Fibroblast of villous mesenchyme (primary cell): ENCODE data around the gene DET1. TPM values are rescaled to one million over a fixed set of nuclear protein-coding genes. Genes with fewer than 3 reads are reported as not detected.
A peak's percentile ranks its signal among the peaks of the same experiment; 100 is the strongest.
"Not testable (repeated sequence)": the region's sequence is repeated elsewhere in the genome, so short reads cannot be mapped to it uniquely, and the experiment has no call there.

ENCODE experiments used
- DNase-seq: peaks from one replicate; pipeline ENCODE4 v3.0.0-alpha.2; 2010; ENCODE audit warnings: low read depth
- H3K4me3 ChIP-seq: 2 replicates; pipeline ENCODE4 v1.5.1; 2011; ENCODE audit warnings: low read depth, mild to moderate bottlenecking, low read length
- CTCF ChIP-seq: IDR thresholded peaks from 2 replicates; pipeline ENCODE4 v1.5.1; 2012; ENCODE audit warnings: low read depth, mild to moderate bottlenecking, low read length; ENCODE audit not compliant: insufficient read depth
- total RNA-seq: library from RNA; depleted of rRNA; stranded (reverse); fragments of >200 nt; gene quantifications from 2 replicates; pipeline ENCODE4 v1.2.3, GENCODE V29; 2012

The DET1 gene
- total RNA-seq, 1 donor = 7.8 TPM

- not testable (repeated sequence) for DNase-seq
- peak overlapping the region; percentile 81 for H3K4me3 ChIP-seq
Measured at GRCh38 chr15:88545578-88546247, 768 bp downstream of the DET1 start.

- peak; percentile 54 for DNase-seq
- TF ChIP-seq CTCF = no peak
- peak overlapping the region; percentile 30 for H3K4me3 ChIP-seq
Measured at GRCh38 chr15:88543065-88543776, 3.3 kb downstream of the DET1 start.

- H3K4me3 ChIP-seq = peak overlapping the region; percentile 30
- no peak for TF ChIP-seq CTCF
- peak; percentile 98 for DNase-seq
Measured at GRCh38 chr15:88542342-88542733, 4.1 kb downstream of the DET1 start.

- TF ChIP-seq CTCF = no peak
- no peak overlapping the region for H3K4me3 ChIP-seq
- peak; percentile 35 for DNase-seq
Measured at GRCh38 chr15:88541709-88542341, 4.7 kb downstream of the DET1 start.

- not testable (repeated sequence) for H3K4me3 ChIP-seq, DNase-seq
Measured at GRCh38 chr15:88541111-88541510, 5.4 kb downstream of the DET1 start.

- not testable (repeated sequence) for H3K4me3 ChIP-seq, DNase-seq
Measured at GRCh38 chr15:88540350-88540749, 6.1 kb downstream of the DET1 start.

GRCh38 chr15:88539441-88539840 is 7.0 kb downstream of the DET1 start:
- DNase-seq = peak; percentile 67
- no peak overlapping the region for H3K4me3 ChIP-seq
- no peak for TF ChIP-seq CTCF

- DNase-seq = no peak
- H3K4me3 ChIP-seq = no peak overlapping the region
- TF ChIP-seq CTCF = no peak
Measured at GRCh38 chr15:88538972-88539371, 7.5 kb downstream of the DET1 start.
